ENCODE results near the gene CCDC170. TPM values are rescaled to one million over a fixed set of nuclear protein-coding genes. Genes with fewer than 3 reads are reported as not detected.

The CCDC170 gene
- total RNA-seq, 3 donors from 2014 or later = not detected

- Mint-ChIP-seq H3K9me3 (peaks cover 14% of the 10 kb centered on the region), H3K4me3 (no peak overlapping the region), H3K4me1 (ENCODE audit: low read depth) (no peaks in the 10 kb centered on the region), H3K36me3 (ENCODE audit: insufficient read depth) (no peaks in the 10 kb centered on the region), H3K27me3 (ENCODE audit: low read depth) (peaks cover 6% of the 10 kb centered on the region)
- ATAC-seq (no peak), DNase-seq (no peak)
These were observed 162.6 kb downstream of the CCDC170 start for GRCh38 chr6:151656392-151656791.

- no peaks in the 10 kb centered on the region for H3K4me1 Mint-ChIP-seq (ENCODE audit: low read depth)
- DNase-seq (no peak), ATAC-seq (no peak)
- peaks cover 14% of the 10 kb centered on the region for H3K9me3 Mint-ChIP-seq
- no peak overlapping the region for H3K4me3 Mint-ChIP-seq
- peaks cover 6% of the 10 kb centered on the region for H3K27me3 Mint-ChIP-seq (ENCODE audit: low read depth)
- no peaks in the 10 kb centered on the region for H3K36me3 Mint-ChIP-seq (ENCODE audit: insufficient read depth)
These were observed 164.3 kb downstream of the CCDC170 start for GRCh38 chr6:151658091-151658490.

- Mint-ChIP-seq H3K4me1 (ENCODE audit: low read depth) (no peaks in the 10 kb centered on the region), H3K27me3 (ENCODE audit: low read depth) (peaks cover 9% of the 10 kb centered on the region), H3K36me3 (ENCODE audit: insufficient read depth) (no peaks in the 10 kb centered on the region), H3K9me3 (peaks cover 13% of the 10 kb centered on the region), H3K4me3 (no peak overlapping the region)
- ATAC-seq (no peak), DNase-seq (no peak)
These were observed 165.4 kb downstream of the CCDC170 start for GRCh38 chr6:151659212-151659611.

- H3K27me3 Mint-ChIP-seq (ENCODE audit: low read depth) = peaks cover 14% of the 10 kb centered on the region
- no peaks in the 10 kb centered on the region for H3K9me3 Mint-ChIP-seq
- ATAC-seq = no peak
- H3K4me1 Mint-ChIP-seq (ENCODE audit: low read depth) = no peaks in the 10 kb centered on the region
- DNase-seq = no peak
- no peak overlapping the region for H3K4me3 Mint-ChIP-seq
- H3K36me3 Mint-ChIP-seq (ENCODE audit: insufficient read depth) = no peaks in the 10 kb centered on the region
These were observed 167.7 kb downstream of the CCDC170 start for GRCh38 chr6:151661509-151661908.

- Mint-ChIP-seq H3K4me1 (ENCODE audit: low read depth) (no peaks in the 10 kb centered on the region), H3K4me3 (no peak overlapping the region), H3K9me3 (no peaks in the 10 kb centered on the region), H3K36me3 (ENCODE audit: insufficient read depth) (no peaks in the 10 kb centered on the region), H3K27me3 (ENCODE audit: low read depth) (peaks cover 11% of the 10 kb centered on the region)
- DNase-seq (no peak), ATAC-seq (no peak)
These were observed 168.1 kb downstream of the CCDC170 start for GRCh38 chr6:151661928-151662327.

GRCh38 chr6:151663559-151663958 lies 169.7 kb downstream of the CCDC170 start:
- Mint-ChIP-seq H3K27me3 (ENCODE audit: low read depth) (peaks cover 11% of the 10 kb centered on the region), H3K4me1 (ENCODE audit: low read depth) (no peaks in the 10 kb centered on the region), H3K4me3 (no peak overlapping the region), H3K36me3 (ENCODE audit: insufficient read depth) (no peaks in the 10 kb centered on the region), H3K9me3 (no peaks in the 10 kb centered on the region)
- ATAC-seq (no peak), DNase-seq (no peak)

- H3K36me3 Mint-ChIP-seq (ENCODE audit: insufficient read depth) = no peaks in the 10 kb centered on the region
- no peaks in the 10 kb centered on the region for H3K9me3 Mint-ChIP-seq
- DNase-seq = no peak
- no peak for ATAC-seq
- peaks cover 9% of the 10 kb centered on the region for H3K27me3 Mint-ChIP-seq (ENCODE audit: low read depth)
- H3K4me3 Mint-ChIP-seq = no peak overlapping the region
- H3K4me1 Mint-ChIP-seq (ENCODE audit: low read depth) = no peaks in the 10 kb centered on the region
These were observed 170.6 kb downstream of the CCDC170 start for GRCh38 chr6:151664390-151664789.

- Mint-ChIP-seq H3K9me3 (no peaks in the 10 kb centered on the region), H3K4me3 (no peak overlapping the region), H3K36me3 (ENCODE audit: insufficient read depth) (no peaks in the 10 kb centered on the region), H3K4me1 (ENCODE audit: low read depth) (no peaks in the 10 kb centered on the region), H3K27me3 (ENCODE audit: low read depth) (peaks cover 8% of the 10 kb centered on the region)
- no peak for DNase-seq
- no peak for ATAC-seq
These were observed 171.5 kb downstream of the CCDC170 start for GRCh38 chr6:151665329-151665728.

GRCh38 chr6:151666526-151666925 lies 172.7 kb downstream of the CCDC170 start:
- DNase-seq (no peak), ATAC-seq (no peak)
- Mint-ChIP-seq H3K27me3 (ENCODE audit: low read depth) (peaks cover 10% of the 10 kb centered on the region), H3K9me3 (no peaks in the 10 kb centered on the region), H3K4me3 (no peak overlapping the region), H3K4me1 (ENCODE audit: low read depth) (no peaks in the 10 kb centered on the region), H3K36me3 (ENCODE audit: insufficient read depth) (no peaks in the 10 kb centered on the region)

GRCh38 chr6:151669208-151669560 lies 175.4 kb downstream of the CCDC170 start:
- ATAC-seq (no peak), DNase-seq (no peak)
- Mint-ChIP-seq H3K9me3 (no peaks in the 10 kb centered on the region), H3K4me3 (no peak overlapping the region), H3K27me3 (ENCODE audit: low read depth) (peaks cover 8% of the 10 kb centered on the region), H3K4me1 (ENCODE audit: low read depth) (no peaks in the 10 kb centered on the region), H3K36me3 (ENCODE audit: insufficient read depth) (no peaks in the 10 kb centered on the region)

GRCh38 chr6:151670116-151670515 lies 176.3 kb downstream of the CCDC170 start:
- ATAC-seq = no peak
- H3K4me1 Mint-ChIP-seq (ENCODE audit: low read depth) = no peaks in the 10 kb centered on the region
- H3K9me3 Mint-ChIP-seq = no peaks in the 10 kb centered on the region
- H3K27me3 Mint-ChIP-seq (ENCODE audit: low read depth) = peaks cover 8% of the 10 kb centered on the region
- no peaks in the 10 kb centered on the region for H3K36me3 Mint-ChIP-seq (ENCODE audit: insufficient read depth)
- H3K4me3 Mint-ChIP-seq = no peak overlapping the region
- no peak for DNase-seq

Other genes starting within 250 kb of the CCDC170 start
- 10 to 100 TPM; 18.5 to 21.7 (median 19.5) TPM for gene ZBTB2, start 102.5 kb upstream of the CCDC170 start, total RNA-seq
- gene RMND1, start 41.9 kb upstream of the CCDC170 start, total RNA-seq = 10 to 100 TPM; 15.3 to 18.1 (median 16.5) TPM

Data from activated T-cell treated with anti-CD3 and anti-CD28 coated beads, Interleukin-2, amount 50 U/mL, for 4 hours (primary cell).